HG03066 (cell line): ENCODE data around the gene CAP2.
"Not testable (repeated sequence)": the region's sequence is repeated elsewhere in the genome, so short reads cannot be mapped to it uniquely, and the experiment has no call there.

Source experiments
- ATAC-seq: cut with Tn5 transposase; IDR thresholded peaks from one replicate; pipeline ENCODE4 v1.9.1; 2021; ENCODE audit warnings: low read depth; ENCODE audit not compliant: unreplicated experiment

Gene CAP2

GRCh38 chr6:17494919-17495318 is 101.5 kb downstream of the CAP2 start:
- ATAC-seq = no peak

GRCh38 chr6:17497535-17498095 is 104.2 kb downstream of the CAP2 start:
- no peak for ATAC-seq

GRCh38 chr6:17501442-17501841 is 108.0 kb downstream of the CAP2 start:
- no peak for ATAC-seq

GRCh38 chr6:17501982-17502704 is 108.7 kb downstream of the CAP2 start:
- ATAC-seq = no peak

GRCh38 chr6:17503051-17503450 is 109.7 kb downstream of the CAP2 start:
- no peak for ATAC-seq

GRCh38 chr6:17504005-17504404 is 110.6 kb downstream of the CAP2 start:
- ATAC-seq = no peak

- no peak for ATAC-seq
These were observed 111.7 kb downstream of the CAP2 start for GRCh38 chr6:17505062-17505476.

GRCh38 chr6:17505767-17506280 is 112.4 kb downstream of the CAP2 start:
- no peak for ATAC-seq

GRCh38 chr6:17506531-17506930 is 113.1 kb downstream of the CAP2 start:
- ATAC-seq = no peak

GRCh38 chr6:17506962-17507361 is 113.6 kb downstream of the CAP2 start:
- no peak for ATAC-seq

- ATAC-seq = no peak
These were observed 117.7 kb downstream of the CAP2 start for GRCh38 chr6:17511084-17511483.

- ATAC-seq = no peak
These were observed 118.2 kb downstream of the CAP2 start for GRCh38 chr6:17511580-17511979.

GRCh38 chr6:17519120-17519519 is 125.7 kb downstream of the CAP2 start:
- no peak for ATAC-seq

- no peak for ATAC-seq
These were observed 132.2 kb downstream of the CAP2 start for GRCh38 chr6:17525637-17526036.

- ATAC-seq = no peak
These were observed 133.7 kb downstream of the CAP2 start for GRCh38 chr6:17527076-17527475.

GRCh38 chr6:17530321-17530835 is 137.0 kb downstream of the CAP2 start:
- no peak for ATAC-seq

- ATAC-seq = no peak
These were observed 143.2 kb downstream of the CAP2 start for GRCh38 chr6:17536586-17536985.

- no peak for ATAC-seq
These were observed 148.8 kb downstream of the CAP2 start for GRCh38 chr6:17542243-17542642.

GRCh38 chr6:17545681-17546080 is 152.3 kb downstream of the CAP2 start:
- not testable (repeated sequence) for ATAC-seq

- no peak for ATAC-seq
These were observed 158.1 kb downstream of the CAP2 start for GRCh38 chr6:17551383-17551958.

- no peak for ATAC-seq
These were observed 159.5 kb downstream of the CAP2 start for GRCh38 chr6:17552861-17553260.

GRCh38 chr6:17556014-17556413 is 162.6 kb downstream of the CAP2 start:
- ATAC-seq = no peak
